Caco-2 (cell line): Measurements from ENCODE around the gene DNM2. TPM values are rescaled to one million over a fixed set of nuclear protein-coding genes. Genes with fewer than 3 reads are reported as not detected.
A peak's percentile ranks its signal among the peaks of the same experiment; 100 is the strongest.
"Not testable (repeated sequence)": the region's sequence is repeated elsewhere in the genome, so short reads cannot be mapped to it uniquely, and the experiment has no call there.

Experiments
- BruUV-seq: library from RNA; stranded (reverse); fragments of 400-500 nt; replicated peaks from 2 replicates; lab custom pipeline; 2021; lab: Mats Ljungman, UMichigan
- CTCF ChIA-PET: fragments of 300-600 bp; sonication (Branson Sonifier 250); formaldehyde crosslinking; loops from one replicate; lab custom pipeline; 2022; ENCODE audit warnings: antibody characterized with exemption; lab: Charles Lee
- POLR2A ChIA-PET: fragments of 300-600 bp; sonication (Branson Sonifier 250); formaldehyde crosslinking; loops from one replicate; lab custom pipeline; 2022; ENCODE audit warnings: antibody characterized with exemption; lab: Charles Lee
- DNase-seq, 2 experiments: peaks; one replicate each; pipeline versions ENCODE4 v3.0.0 to v3.0.0-alpha.2; 2020 to 2022
- H3K27me3 ChIP-seq: replicated peaks from 2 replicates; pipeline ENCODE4 v1.6.0; 2011; ENCODE audit warnings: low read length; ENCODE audit not compliant: control insufficient read depth, insufficient read depth
- H3K36me3 ChIP-seq: 2 replicates; pipeline ENCODE4 v1.5.1; 2011; ENCODE audit warnings: low read length; ENCODE audit not compliant: control insufficient read depth, insufficient read depth
- H3K4me1 ChIP-seq: fragments of 250-450 bp; sonication (Bioruptor Pico); 2 replicates; pipeline ENCODE4 v1.5.1; 2020; ENCODE audit warnings: mild to moderate bottlenecking
- H3K4me3 ChIP-seq: 2 replicates; pipeline ENCODE4 v1.5.1; 2011; ENCODE audit warnings: low read depth, mild to moderate bottlenecking, control low read depth, low read length
- H3K9me3 ChIP-seq: fragments of 250-450 bp; sonication (Bioruptor Pico); 2 replicates; pipeline ENCODE4 v1.5.1; 2020; ENCODE audit warnings: mild to moderate bottlenecking, moderate library complexity
- H3K27ac Mint-ChIP-seq: one replicate; pipeline ENCODE4 v1.8.0; 2022; ENCODE audit warnings: mixed read lengths; ENCODE audit not compliant: unreplicated experiment
- H3K27me3 Mint-ChIP-seq: one replicate; pipeline ENCODE4 v1.8.0; 2022; ENCODE audit warnings: mixed read lengths; ENCODE audit not compliant: insufficient read depth, unreplicated experiment
- H3K36me3 Mint-ChIP-seq: one replicate; pipeline ENCODE4 v1.8.0; 2022; ENCODE audit warnings: mild to moderate bottlenecking, mixed read lengths; ENCODE audit not compliant: insufficient read depth, unreplicated experiment
- H3K4me1 Mint-ChIP-seq: one replicate; pipeline ENCODE4 v1.8.0; 2022; ENCODE audit warnings: low read depth, mixed read lengths; ENCODE audit not compliant: unreplicated experiment
- H3K4me3 Mint-ChIP-seq: one replicate; pipeline ENCODE4 v1.8.0; 2022; ENCODE audit warnings: mild to moderate bottlenecking, moderate library complexity, mixed read lengths; ENCODE audit not compliant: unreplicated experiment
- H3K9me3 Mint-ChIP-seq: one replicate; pipeline ENCODE4 v1.8.0; 2022; ENCODE audit warnings: mixed read lengths; ENCODE audit not compliant: unreplicated experiment
- intact Hi-C: fragments of 100-400 bp; cut with micrococcal nuclease; formaldehyde crosslinking; loops from one replicate; pipeline ENCODE4 v1.10.0; 2022; ENCODE audit not compliant: unreplicated experiment
- total RNA-seq: library from RNA; stranded (reverse); gene quantifications from 2 replicates; pipeline ENCODE4 v1.2.3, GENCODE V29; 2022
- TF ChIP-seq, protein P1 (sequence below), 2 experiments: fragments of 200-600 bp in 1 of 2; IDR thresholded peaks; 1 replicate in 1 of 2; 2 replicates in 1 of 2; pipeline versions ENCODE4 v1.5.1 to v1.8.0; 2011 to 2022; ENCODE audit warnings: antibody characterized with exemption in 1 of 2, control low read depth in 1 of 2, inconsistent platforms in 1 of 2, low read depth in 1 of 2, low read length in 1 of 2, mild to moderate bottlenecking in 1 of 2, moderate library complexity in 1 of 2; ENCODE audit not compliant: insufficient read depth in 1 of 2, severe bottlenecking in 1 of 2, unreplicated experiment in 1 of 2

The DNM2 gene
- total RNA-seq, 1 experiment from 2014 or later, result 137 TPM

DNA sequence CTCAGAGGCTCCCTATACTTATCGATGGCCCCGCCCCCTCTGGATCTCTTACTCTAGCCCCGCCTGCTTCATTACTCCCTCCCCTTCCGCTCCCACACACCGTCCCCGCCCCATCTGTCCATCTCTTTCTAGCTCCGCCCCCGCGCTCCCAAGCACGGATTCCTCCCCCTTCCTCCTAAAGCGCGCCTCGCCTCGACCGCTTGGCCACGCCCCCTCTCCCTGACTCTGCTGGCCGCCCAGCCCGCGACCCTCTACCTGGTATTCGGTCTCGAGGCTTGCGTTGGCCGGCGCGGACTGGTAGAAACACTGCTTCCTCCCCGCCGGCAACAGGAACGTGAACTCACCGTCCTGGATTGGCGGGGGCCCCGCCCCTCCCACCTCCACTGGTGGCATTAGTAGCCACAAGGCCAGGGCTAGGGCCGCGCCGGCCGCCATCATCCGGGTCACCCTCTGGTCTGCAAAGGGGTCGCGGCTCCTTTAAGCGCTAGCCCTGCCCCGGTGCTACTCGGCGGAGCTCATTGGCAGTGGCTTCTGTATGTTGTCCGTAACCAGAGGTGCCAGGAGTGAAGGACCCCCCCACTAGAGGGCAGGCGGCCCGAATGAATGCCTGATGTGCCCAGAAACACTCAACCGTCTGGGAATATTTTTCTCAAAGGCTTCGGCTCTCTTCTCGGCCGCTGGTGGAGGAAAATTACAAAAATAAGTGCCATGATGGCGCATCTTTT is 118.0 kb downstream of the DNM2 start, which contains the start of gene TMED1:
Gene TMED1 (minus strand): TSS at position 459 of the 725 bp plus-strand sequence. CDS start 21 bp downstream, at position 438.
- H3K9me3 ChIP-seq, result no peaks in the 10 kb centered on the region
- Mint-ChIP-seq H3K27me3 (no peaks in the 10 kb centered on the region), H3K36me3 (peaks cover 59% of the 10 kb centered on the region), H3K4me1 (no peaks in the 10 kb centered on the region), H3K27ac (peak within 1 kb of the TSS; percentile 100), H3K9me3 (no peaks in the 10 kb centered on the region), H3K4me3 (peak within 1 kb of the TSS; percentile 98)
- no TSS peak for BruUV-seq
- H3K36me3 ChIP-seq, result no peaks in the 10 kb centered on the region; the same call in 1 of the 2 replicates
- TF ChIP-seq, protein P1, sequence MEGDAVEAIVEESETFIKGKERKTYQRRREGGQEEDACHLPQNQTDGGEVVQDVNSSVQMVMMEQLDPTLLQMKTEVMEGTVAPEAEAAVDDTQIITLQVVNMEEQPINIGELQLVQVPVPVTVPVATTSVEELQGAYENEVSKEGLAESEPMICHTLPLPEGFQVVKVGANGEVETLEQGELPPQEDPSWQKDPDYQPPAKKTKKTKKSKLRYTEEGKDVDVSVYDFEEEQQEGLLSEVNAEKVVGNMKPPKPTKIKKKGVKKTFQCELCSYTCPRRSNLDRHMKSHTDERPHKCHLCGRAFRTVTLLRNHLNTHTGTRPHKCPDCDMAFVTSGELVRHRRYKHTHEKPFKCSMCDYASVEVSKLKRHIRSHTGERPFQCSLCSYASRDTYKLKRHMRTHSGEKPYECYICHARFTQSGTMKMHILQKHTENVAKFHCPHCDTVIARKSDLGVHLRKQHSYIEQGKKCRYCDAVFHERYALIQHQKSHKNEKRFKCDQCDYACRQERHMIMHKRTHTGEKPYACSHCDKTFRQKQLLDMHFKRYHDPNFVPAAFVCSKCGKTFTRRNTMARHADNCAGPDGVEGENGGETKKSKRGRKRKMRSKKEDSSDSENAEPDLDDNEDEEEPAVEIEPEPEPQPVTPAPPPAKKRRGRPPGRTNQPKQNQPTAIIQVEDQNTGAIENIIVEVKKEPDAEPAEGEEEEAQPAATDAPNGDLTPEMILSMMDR (IDR thresholded peaks at IDR 0.05; ENCODE audit: insufficient read depth in 1 of 2, low read depth in 1 of 2, low read length in 1 of 2, severe bottlenecking in 1 of 2, unreplicated experiment in 1 of 2), result peak in 1 of 2 experiments; percentile 13
- H3K4me1 ChIP-seq, result peaks cover 9% of the 10 kb centered on the region; the same call in 1 of the 2 replicates
- DNase-seq, result peak; percentile 99 to 100
- peak within 1 kb of the TSS; percentile 58 for H3K4me3 ChIP-seq
- intact Hi-C loops, result loop anchor here (1.0 kb wide), 2 partner anchors 35 to 119 kb away; partner anchors contain the start of gene CARM1
- CTCF ChIA-PET, result interaction anchor here (0.6 to 2.8 kb wide), 12 partner anchors 16 to 502 kb away, joined by 3 to 26 read pairs (median 5); partner anchors contain the start of genes CARM1 and DNM2
- no peaks in the 10 kb centered on the region for H3K27me3 ChIP-seq
- POLR2A ChIA-PET, result interaction anchor here (0.5 to 1.6 kb wide), 13 partner anchors 10 to 231 kb away, joined by 3 to 19 read pairs (median 5); partner anchors contain the start of genes DNM2, QTRT1 and SMARCA4

GRCh38 chr19:10836479-10837330 is 118.8 kb downstream of the DNM2 start:
- no peaks in the 10 kb centered on the region for H3K27me3 Mint-ChIP-seq
- ChIA-PET CTCF (interaction anchor here (0.8 to 2.8 kb wide), 7 partner anchors 17 to 259 kb away, joined by 3 to 26 read pairs (median 6); partner anchors contain the start of genes CARM1 and DNM2), POLR2A (interaction anchor here (0.5 to 1.6 kb wide), 9 partner anchors 10 to 333 kb away, joined by 3 to 19 read pairs (median 5); partner anchors contain the start of genes DNM2 and QTRT1)
- peak; percentile 94 to 97 for DNase-seq
- Histone ChIP-seq H3K4me3 (peak overlapping the region; percentile 58), H3K4me1 (peaks cover 9% of the 10 kb centered on the region; the same call in 1 of the 2 replicates), H3K36me3 (no peaks in the 10 kb centered on the region; the same call in 1 of the 2 replicates), H3K27me3 (no peaks in the 10 kb centered on the region), H3K9me3 (no peaks in the 10 kb centered on the region)
- intact Hi-C loops, result loop anchor here (1.0 kb wide), 2 partner anchors 35 to 119 kb away; partner anchors contain the start of gene CARM1
- peak overlapping the region; percentile 100 for H3K27ac Mint-ChIP-seq
- peaks cover 52% of the 10 kb centered on the region for H3K36me3 Mint-ChIP-seq
- no peaks in the 10 kb centered on the region for H3K9me3 Mint-ChIP-seq
- no peaks in the 10 kb centered on the region for H3K4me1 Mint-ChIP-seq
- TSS peak; percentile 88 for BruUV-seq
- TF ChIP-seq, protein P1 (IDR thresholded peaks at IDR 0.05; ENCODE audit: insufficient read depth in 1 of 2, low read depth in 1 of 2, low read length in 1 of 2, severe bottlenecking in 1 of 2, unreplicated experiment in 1 of 2), result no peak
- peak overlapping the region; percentile 98 for H3K4me3 Mint-ChIP-seq

DNA sequence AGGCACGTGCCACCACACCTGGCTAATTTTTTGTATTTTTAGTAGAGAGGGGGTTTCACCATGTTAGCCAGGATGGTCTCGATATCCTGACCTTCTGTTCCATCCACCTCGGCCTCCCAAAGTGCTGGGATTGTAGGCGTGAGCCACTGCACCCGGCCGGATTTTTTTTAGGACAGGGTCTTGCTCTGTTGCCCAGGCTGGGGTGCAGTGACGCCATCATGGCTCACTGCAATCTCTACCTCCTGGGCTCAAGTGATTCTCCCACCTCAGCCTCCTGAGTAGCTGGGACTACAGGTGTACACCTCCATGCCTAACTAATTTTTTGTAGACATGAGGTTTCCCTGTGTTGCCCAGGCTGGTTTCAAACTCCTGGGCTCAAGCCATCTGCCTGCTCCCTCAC is 119.8 kb downstream of the DNM2 start:
- CTCF ChIA-PET, result interaction anchor here (2.8 kb wide), 1 partner anchor 27 kb away, joined by 26 read pairs; no protein-coding TSS in a partner anchor
- intact Hi-C loops, H3K4me1 Mint-ChIP-seq, H3K9me3 Mint-ChIP-seq, BruUV-seq, H3K4me3 ChIP-seq, H3K27me3 ChIP-seq, H3K4me1 ChIP-seq, POLR2A ChIA-PET, H3K27me3 Mint-ChIP-seq, DNase-seq, H3K36me3 ChIP-seq, H3K27ac Mint-ChIP-seq, H3K9me3 ChIP-seq: not testable (repeated sequence)
- peaks cover 43% of the 10 kb centered on the region for H3K36me3 Mint-ChIP-seq
- peak overlapping the region; percentile 98 for H3K4me3 Mint-ChIP-seq
